H1 (cell line): ENCODE results near the gene DLG1. TPM values are rescaled to one million over a fixed set of nuclear protein-coding genes. Genes with fewer than 3 reads are reported as not detected.

ENCODE experiments used
- CTCF ChIA-PET: fragments of 300-600 bp; sonication (Branson Sonifier 250); formaldehyde crosslinking; loops from one replicate; lab custom pipeline; 2021; ENCODE audit not compliant: partially characterized antibody; lab: Charles Lee
- POLR2A ChIA-PET: fragments of 300-600 bp; sonication (Branson Sonifier 250); formaldehyde crosslinking; loops from one replicate; lab custom pipeline; 2021; ENCODE audit warnings: inconsistent platforms; ENCODE audit not compliant: partially characterized antibody; lab: Charles Lee
- DNase-seq, 2 experiments: peaks; one replicate each; pipeline versions ENCODE4 v3.0.0 to v3.0.0-alpha.2; 2010 to 2022; ENCODE audit warnings: low spot score in 2 of 2, low read depth in 1 of 2, mixed read lengths in 1 of 2
- FAIRE-seq: peaks from 2 replicates; lab custom pipeline; 2011; peaks lifted over from hg19 to GRCh38; lab: Jason Lieb, UNC
- H2AFZ ChIP-seq: 2 replicates; pipeline ENCODE4 v1.8.1; 2012; ENCODE audit warnings: low read length, inconsistent platforms
- H2AK5ac ChIP-seq: 2 replicates; pipeline ENCODE4 v1.6.1; 2013; ENCODE audit warnings: low read depth, low read length
- H2BK120ac ChIP-seq: replicated peaks from 2 replicates; pipeline ENCODE3; 2013; ENCODE audit warnings: low read depth, low read length, inconsistent platforms
- H2BK12ac ChIP-seq: 2 replicates; pipeline ENCODE4 v1.6.1; 2013; ENCODE audit warnings: low read depth, low read length
- H2BK15ac ChIP-seq: 2 replicates; pipeline ENCODE4 v1.6.1; 2013; ENCODE audit warnings: low read length
- H2BK20ac ChIP-seq: 2 replicates; pipeline ENCODE4 v1.6.1; 2013; ENCODE audit warnings: low read length
- H2BK5ac ChIP-seq: 2 replicates; pipeline ENCODE4 v1.6.1; 2013; ENCODE audit warnings: low read depth, low read length
- H3K14ac ChIP-seq: 2 replicates; pipeline ENCODE4 v1.6.1; 2013; ENCODE audit warnings: inconsistent platforms; ENCODE audit not compliant: insufficient read length
- H3K18ac ChIP-seq: 2 replicates; pipeline ENCODE4 v1.6.1; 2013; ENCODE audit warnings: low read length; ENCODE audit errors: extremely low read depth
- H3K23ac ChIP-seq: 2 replicates; pipeline ENCODE4 v1.6.1; 2013; ENCODE audit warnings: inconsistent platforms; ENCODE audit not compliant: insufficient read length
- H3K23me2 ChIP-seq: 2 replicates; pipeline ENCODE4 v1.6.1; 2013; ENCODE audit warnings: low read depth, low read length
- H3K27ac ChIP-seq: 2 replicates; pipeline ENCODE4 v1.6.1; 2011; ENCODE audit warnings: low read depth, low read length, inconsistent platforms
- H3K27me3 ChIP-seq, 4 experiments: replicated peaks in 1 of 4; 1 replicate in 1 of 4; 2 replicates in 3 of 4; pipeline versions ENCODE4 v1.6.1 to v1.8.1; 2011 to 2013; ENCODE audit warnings: low read length in 3 of 4, mild to moderate bottlenecking in 3 of 4, inconsistent platforms in 2 of 4, mixed read lengths in 2 of 4, moderate library complexity in 1 of 4; ENCODE audit not compliant: control insufficient read depth in 3 of 4, insufficient read depth in 3 of 4; ENCODE audit errors: extremely low read depth in 1 of 4
- H3K36me3 ChIP-seq, 4 experiments: 2 replicates each; pipeline versions ENCODE4 v1.6.1 to v1.8.1; 2011 to 2013; ENCODE audit warnings: mild to moderate bottlenecking in 4 of 4, low read length in 3 of 4, moderate library complexity in 2 of 4, control low read depth in 1 of 4, inconsistent platforms in 1 of 4; ENCODE audit not compliant: insufficient read depth in 4 of 4, control insufficient read depth in 2 of 4
- H3K4ac ChIP-seq: replicated peaks from 2 replicates; pipeline ENCODE3; 2013; ENCODE audit warnings: low read length, low read depth, mixed read lengths, inconsistent platforms; ENCODE audit not compliant: insufficient read length
- H3K4me1 ChIP-seq, 4 experiments: replicated peaks in 1 of 4; 1 replicate in 1 of 4; 2 replicates in 3 of 4; pipeline versions ENCODE4 v1.6.1 to v1.8.1; 2011 to 2013; ENCODE audit warnings: low read length in 3 of 4, inconsistent platforms in 2 of 4, mixed read lengths in 1 of 4; ENCODE audit not compliant: insufficient read depth in 4 of 4, control insufficient read depth in 3 of 4
- H3K4me2 ChIP-seq, 2 experiments: 2 replicates each; pipeline versions ENCODE4 v1.6.1 to v1.8.1; 2011 to 2013; ENCODE audit warnings: low read depth in 2 of 2, low read length in 2 of 2, control low read depth in 1 of 2, inconsistent platforms in 1 of 2, mild to moderate bottlenecking in 1 of 2; ENCODE audit not compliant: insufficient read depth in 1 of 2
- H3K4me3 ChIP-seq, 4 experiments: fragments of 200-600, 300-600 bp in 1 of 4; sonication (generic), shearing (Covaris generic), sonication (Bioruptor Twin) in 1 of 4; 2 replicates each; pipeline versions ENCODE4 v1.5.1 to v1.8.1; 2011 to 2016; ENCODE audit warnings: low read length in 4 of 4, low read depth in 3 of 4, control low read depth in 2 of 4, inconsistent platforms in 2 of 4, mild to moderate bottlenecking in 2 of 4, mixed read lengths in 1 of 4, moderate library complexity in 1 of 4; ENCODE audit not compliant: insufficient read depth in 2 of 4; ENCODE audit errors: extremely low read depth in 1 of 4
- H3K56ac ChIP-seq: replicated peaks from 2 replicates; pipeline ENCODE3; 2013; ENCODE audit warnings: low read depth, mild to moderate bottlenecking, mixed read lengths, low read length, inconsistent platforms; ENCODE audit not compliant: insufficient read length
- H3K79me1 ChIP-seq: 2 replicates; pipeline ENCODE4 v1.6.1; 2013; ENCODE audit warnings: low read depth, low read length, control low read depth
- H3K79me2 ChIP-seq, 2 experiments: 2 replicates each; pipeline versions ENCODE4 v1.6.1 to v1.8.1; 2012 to 2013; ENCODE audit warnings: low read length in 2 of 2, mild to moderate bottlenecking in 2 of 2, inconsistent platforms in 1 of 2; ENCODE audit not compliant: insufficient read depth in 2 of 2, control insufficient read depth in 1 of 2
- H3K9ac ChIP-seq, 4 experiments: replicated peaks in 1 of 4; 1 replicate in 1 of 4; 2 replicates in 3 of 4; pipeline versions ENCODE4 v1.6.1 to v1.8.1; 2011 to 2013; ENCODE audit warnings: low read depth in 3 of 4, low read length in 3 of 4, control low read depth in 2 of 4, mild to moderate bottlenecking in 2 of 4, moderate library complexity in 2 of 4, inconsistent platforms in 1 of 4; ENCODE audit errors: extremely low read depth in 1 of 4
- H3K9me3 ChIP-seq, 2 experiments: 2 replicates each; pipeline versions ENCODE4 v1.6.1 to v1.8.1; 2012 to 2013; ENCODE audit warnings: mild to moderate bottlenecking in 2 of 2, moderate library complexity in 2 of 2, control low read depth in 1 of 2, inconsistent platforms in 1 of 2, low read depth in 1 of 2, low read length in 1 of 2, mixed read lengths in 1 of 2; ENCODE audit not compliant: insufficient read depth in 2 of 2
- H4K20me1 ChIP-seq, 2 experiments: replicated peaks in 1 of 2; 2 replicates each; pipeline versions ENCODE3 to v1.8.1; 2011 to 2013; ENCODE audit warnings: inconsistent platforms in 2 of 2, low read length in 2 of 2, mild to moderate bottlenecking in 1 of 2; ENCODE audit not compliant: insufficient read depth in 2 of 2, control insufficient read depth in 1 of 2
- H4K5ac ChIP-seq: 2 replicates; pipeline ENCODE4 v1.6.1; 2013; ENCODE audit warnings: low read length, low read depth, mixed read lengths, inconsistent platforms; ENCODE audit not compliant: insufficient read length
- H4K8ac ChIP-seq: 2 replicates; pipeline ENCODE4 v1.8.0; 2013; ENCODE audit warnings: mild to moderate bottlenecking, moderate library complexity, low read length, inconsistent platforms; ENCODE audit not compliant: insufficient read depth; ENCODE audit errors: extremely low read depth
- H4K91ac ChIP-seq: replicated peaks from 2 replicates; pipeline ENCODE3; 2013; ENCODE audit warnings: low read length, mixed read lengths, inconsistent platforms; ENCODE audit not compliant: insufficient read length
- BACH1 ChIP-seq: IDR thresholded peaks from 2 replicates; pipeline ENCODE4 v1.6.1; 2012; ENCODE audit warnings: low read length, improper control_type of control experiment
- CEBPB ChIP-seq: IDR thresholded peaks from 2 replicates; pipeline ENCODE4 v1.6.1; 2012; ENCODE audit warnings: low read depth, low read length
- CHD2 ChIP-seq: IDR thresholded peaks from 2 replicates; pipeline ENCODE4 v1.6.1; 2012; ENCODE audit warnings: low read length, improper control_type of control experiment
- GTF2F1 ChIP-seq: IDR thresholded peaks from 2 replicates; pipeline ENCODE4 v1.6.1; 2012; ENCODE audit warnings: low read depth, low read length, improper control_type of control experiment, borderline replicate concordance
- HDAC6 ChIP-seq: IDR thresholded peaks from one replicate; pipeline ENCODE4 v1.7.1; 2012; ENCODE audit warnings: low read depth, mild to moderate bottlenecking, inconsistent platforms, low read length, moderate library complexity
- JUND ChIP-seq: IDR thresholded peaks from 2 replicates; pipeline ENCODE4 v1.6.1; 2011; ENCODE audit warnings: mild to moderate bottlenecking, improper control_type of control experiment, low read length
- NRF1 ChIP-seq: IDR thresholded peaks from 2 replicates; pipeline ENCODE4 v1.6.1; 2011; ENCODE audit warnings: mild to moderate bottlenecking, low read depth, low read length, improper control_type of control experiment
- RAD21 ChIP-seq, 2 experiments: IDR thresholded peaks in 1 of 2; conservative IDR thresholded peaks in 1 of 2; 2 replicates each; pipeline ENCODE4 v1.6.1; 2011; ENCODE audit warnings: low read depth in 2 of 2, low read length in 2 of 2, improper control_type of control experiment in 1 of 2, inconsistent platforms in 1 of 2, mild to moderate bottlenecking in 1 of 2, moderate library complexity in 1 of 2
- RXRA ChIP-seq: IDR thresholded peaks from 2 replicates; pipeline ENCODE4 v1.6.1; 2011; ENCODE audit warnings: low read depth, mild to moderate bottlenecking, low read length, moderate library complexity; ENCODE audit not compliant: insufficient read depth
- SP2 ChIP-seq: IDR thresholded peaks from 2 replicates; pipeline ENCODE4 v1.6.1; 2012; ENCODE audit warnings: mild to moderate bottlenecking, low read length, inconsistent platforms
- TBP ChIP-seq: IDR thresholded peaks from 2 replicates; pipeline ENCODE4 v1.6.1; 2011; ENCODE audit warnings: low read depth, low read length, improper control_type of control experiment
- ZNF274 ChIP-seq: IDR thresholded peaks from 2 replicates; pipeline ENCODE4 v1.7.0; 2012; ENCODE audit warnings: low read length, borderline replicate concordance; ENCODE audit errors: extremely low read depth
- WGBS, 2 experiments: shearing (Covaris generic) in 1 of 2; methylation state at CpG; one replicate each; pipeline versions ENCODE4 v1.1.6 to v1.1.7; 2013 to 2015; ENCODE audit warnings: low lambda C conversion rate in 2 of 2, mixed read lengths in 2 of 2, inconsistent platforms in 1 of 2, low coverage in 1 of 2, missing lambda C conversion rate in 1 of 2; ENCODE audit not compliant: insufficient replicate concordance in 2 of 2, insufficient coverage in 1 of 2, insufficient read length in 1 of 2; ENCODE audit errors: extremely low coverage in 1 of 2, missing lambda C conversion rate in 1 of 2; 5-methylcytosine and 5-hydroxymethylcytosine counted together
- polyA plus RNA-seq, 7 experiments: library from polyadenylated mRNA; depleted of rRNA in 3 of 7; stranded (reverse) in 5 of 7; unstranded in 2 of 7; fragments of >200 nt in 5 of 7; fragments of 200-250 nt in 2 of 7; gene quantifications; 1 replicate in 5 of 7; 2 replicates in 1 of 7; 4 replicates in 1 of 7; pipeline versions ENCODE4 v1.2.1 to v1.2.3, GENCODE V29; 2011 to 2013; ENCODE audit warnings: missing spikeins in 2 of 7, mixed read lengths in 2 of 7
- total RNA-seq: library from RNA; stranded (reverse); fragmentation: NEBNext Ultra II Directional; extraction: Animal tissue kit (Norgen Biotek cat#: 25700); gene quantifications from 2 replicates; pipeline ENCODE4 v1.2.1, GENCODE V29; 2021
- TF ChIP-seq, protein P1 (sequence below): IDR thresholded peaks from 2 replicates; pipeline ENCODE4 v1.6.1; 2012; ENCODE audit warnings: low read length, inconsistent platforms

Gene DLG1
- total and polyA plus RNA-seq, 2 of the 8 experiments (the other 6 are each of a cell fraction or from before 2014, with no cell fraction given), result 13.4 to 78.8 TPM

DNA sequence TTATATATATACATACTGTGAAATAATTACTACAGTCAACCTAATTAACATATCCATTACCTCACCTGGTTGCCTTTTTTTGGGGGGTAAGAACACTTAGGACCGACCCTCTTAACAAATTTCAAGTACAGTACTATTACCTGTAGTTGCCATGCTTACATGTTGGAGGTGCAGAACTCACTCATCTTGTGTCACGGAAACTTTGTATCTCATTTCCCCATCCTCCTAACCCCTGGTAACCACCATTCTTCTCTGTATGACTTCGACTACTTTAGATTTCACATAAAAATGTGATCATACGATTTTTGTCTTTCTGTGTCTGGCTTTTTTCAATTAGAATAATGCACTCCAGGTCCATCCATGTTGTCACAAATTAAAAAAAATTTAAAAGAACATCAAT, 213.3 kb downstream of the DLG1 start:
- no peak overlapping the region for H3K4ac ChIP-seq
- H3K9me3 ChIP-seq, result no peaks in the 10 kb centered on the region
- H3K23ac ChIP-seq, result no peak overlapping the region
- no peak overlapping the region for H2BK15ac ChIP-seq
- no peaks in the 10 kb centered on the region for H3K79me2 ChIP-seq
- H2BK20ac ChIP-seq, result no peak overlapping the region
- DNase-seq (no peak), FAIRE-seq (no peak)
- H3K27ac ChIP-seq, result no peak overlapping the region
- H3K4me2 ChIP-seq, result no peak overlapping the region
- H2AK5ac ChIP-seq, result no peak overlapping the region
- H2AFZ ChIP-seq, result no peak overlapping the region
- H2BK120ac ChIP-seq, result no peak overlapping the region
- H3K23me2 ChIP-seq, result no peaks in the 10 kb centered on the region
- WGBS, 2 experiments, result 86% methylated on average over 4 of the region's 4 CpGs; no CpG with 5 or more reads in 1 of the 2 experiments
- no peaks in the 10 kb centered on the region for H4K20me1 ChIP-seq
- H4K5ac ChIP-seq, result no peak overlapping the region
- H3K27me3 ChIP-seq, result no peaks in the 10 kb centered on the region
- H3K56ac ChIP-seq, result no peak overlapping the region
- H3K4me1 ChIP-seq, result no peaks in the 10 kb centered on the region
- H4K8ac ChIP-seq, result no peak overlapping the region
- H3K79me1 ChIP-seq, result no peaks in the 10 kb centered on the region
- CTCF ChIA-PET, result no interaction called here
- H2BK5ac ChIP-seq, result no peak overlapping the region
- H4K91ac ChIP-seq, result no peak overlapping the region
- POLR2A ChIA-PET, result no interaction called here
- peaks cover 2 to 5% (median 3%) of the 10 kb centered on the region in 4 experiments; a peak in 4 of 8 replicates for H3K36me3 ChIP-seq
- H3K18ac ChIP-seq, result no peak overlapping the region
- no peak overlapping the region for H2BK12ac ChIP-seq
- H3K4me3 ChIP-seq, result no peak overlapping the region
- no peak overlapping the region for H3K14ac ChIP-seq
- no peak overlapping the region for H3K9ac ChIP-seq
- TF ChIP-seq ZNF274, result no peak
- no peak for TF ChIP-seq RXRA
- TF ChIP-seq CEBPB, result no peak
- no peak for TF ChIP-seq BACH1
- no peak for TF ChIP-seq NRF1
- TF ChIP-seq JUND, result no peak
- no peak for TF ChIP-seq GTF2F1
- no peak for TF ChIP-seq TBP
- TF ChIP-seq HDAC6, result no peak
- no peak for TF ChIP-seq RAD21 (IDR thresholded peaks at IDR 0.05 in 1 of 2, conservative IDR thresholded peaks at IDR 0.05 in 1 of 2; ENCODE audit: low read depth in 2 of 2, low read length in 2 of 2)
- TF ChIP-seq, protein P1, sequence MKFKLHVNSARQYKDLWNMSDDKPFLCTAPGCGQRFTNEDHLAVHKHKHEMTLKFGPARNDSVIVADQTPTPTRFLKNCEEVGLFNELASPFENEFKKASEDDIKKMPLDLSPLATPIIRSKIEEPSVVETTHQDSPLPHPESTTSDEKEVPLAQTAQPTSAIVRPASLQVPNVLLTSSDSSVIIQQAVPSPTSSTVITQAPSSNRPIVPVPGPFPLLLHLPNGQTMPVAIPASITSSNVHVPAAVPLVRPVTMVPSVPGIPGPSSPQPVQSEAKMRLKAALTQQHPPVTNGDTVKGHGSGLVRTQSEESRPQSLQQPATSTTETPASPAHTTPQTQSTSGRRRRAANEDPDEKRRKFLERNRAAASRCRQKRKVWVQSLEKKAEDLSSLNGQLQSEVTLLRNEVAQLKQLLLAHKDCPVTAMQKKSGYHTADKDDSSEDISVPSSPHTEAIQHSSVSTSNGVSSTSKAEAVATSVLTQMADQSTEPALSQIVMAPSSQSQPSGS, result no peak
- TF ChIP-seq SP2, result no peak
- TF ChIP-seq CHD2, result no peak
